IMR-90 (cell line): ENCODE measurements around the gene COL15A1. TPM values are rescaled to one million over a fixed set of nuclear protein-coding genes. Genes with fewer than 3 reads are reported as not detected.

Experiments
- ATAC-seq: fragments of 200-7000 bp; cut with Tn5 transposase; 2 replicates; pipeline ENCODE4 v1.9.1; 2020; ENCODE audit warnings: low read depth, mild to moderate bottlenecking, moderate library complexity
- BruUV-seq: library from RNA; stranded (reverse); fragments of 400-500 nt; replicated peaks from 2 replicates; lab custom pipeline; 2021; lab: Mats Ljungman, UMichigan
- CTCF ChIA-PET: fragments of 300-600 bp; formaldehyde crosslinking; extraction: SDS; loops from one replicate; lab custom pipeline; 2021; ENCODE audit warnings: antibody characterized with exemption; lab: Yijun Ruan, JAX
- POLR2A ChIA-PET: fragments of 300-600 bp; sonication (Branson Sonifier 250); formaldehyde crosslinking; loops from one replicate; lab custom pipeline; 2022; ENCODE audit warnings: antibody characterized with exemption; ENCODE audit not compliant: unreplicated experiment; lab: Charles Lee
- DNase-seq: peaks from one replicate; pipeline ENCODE4 v3.0.0; 2013
- H2AFZ ChIP-seq: replicated peaks from 2 replicates; pipeline ENCODE3; 2013; ENCODE audit warnings: low read length, mild to moderate bottlenecking; ENCODE audit not compliant: poor library complexity
- H2AK5ac ChIP-seq: 2 replicates; pipeline ENCODE4 v1.6.1; 2013; ENCODE audit warnings: low read depth, low read length, inconsistent platforms
- H2AK9ac ChIP-seq: replicated peaks from 2 replicates; pipeline ENCODE3; 2013; ENCODE audit warnings: mild to moderate bottlenecking, low read depth, low read length, moderate library complexity; ENCODE audit not compliant: poor library complexity
- H2BK120ac ChIP-seq: 2 replicates; pipeline ENCODE4 v1.6.1; 2013; ENCODE audit warnings: low read depth, low read length, inconsistent platforms
- H2BK15ac ChIP-seq: 3 replicates; pipeline ENCODE4 v1.6.1; 2013; ENCODE audit warnings: low read depth, low read length, inconsistent platforms
- H2BK20ac ChIP-seq: 2 replicates; pipeline ENCODE4 v1.6.1; 2013; ENCODE audit warnings: low read depth, mild to moderate bottlenecking, inconsistent platforms, low read length, moderate library complexity
- H2BK5ac ChIP-seq: 2 replicates; pipeline ENCODE4 v1.6.1; 2013; ENCODE audit warnings: mild to moderate bottlenecking, low read depth, low read length, inconsistent platforms; ENCODE audit not compliant: poor library complexity, severe bottlenecking
- H3K14ac ChIP-seq: replicated peaks from 2 replicates; pipeline ENCODE4 v1.6.1; 2013; ENCODE audit warnings: low read depth, low read length, inconsistent platforms
- H3K18ac ChIP-seq: 2 replicates; pipeline ENCODE4 v1.6.1; 2013; ENCODE audit warnings: low read depth, low read length, control low read depth
- H3K23ac ChIP-seq: 2 replicates; pipeline ENCODE4 v1.6.1; 2013; ENCODE audit warnings: low read depth, low read length, inconsistent platforms
- H3K27ac ChIP-seq: 2 replicates; pipeline ENCODE4 v1.5.1; 2013; ENCODE audit warnings: mild to moderate bottlenecking, control low read depth, low read length; ENCODE audit not compliant: insufficient read depth
- H3K27me3 ChIP-seq: 2 replicates; pipeline ENCODE4 v1.6.1; 2013; ENCODE audit warnings: low read length; ENCODE audit not compliant: control insufficient read depth, insufficient read depth
- H3K36me3 ChIP-seq: 2 replicates; pipeline ENCODE4 v1.6.1; 2013; ENCODE audit warnings: low read length, mixed read lengths; ENCODE audit not compliant: control insufficient read depth, insufficient read depth
- H3K4ac ChIP-seq: 2 replicates; pipeline ENCODE4 v1.6.1; 2013; ENCODE audit warnings: low read depth, low read length, inconsistent platforms
- H3K4me1 ChIP-seq: 2 replicates; pipeline ENCODE4 v1.6.1; 2013; ENCODE audit warnings: low read length, mixed read lengths; ENCODE audit not compliant: control insufficient read depth, insufficient read depth
- H3K4me2 ChIP-seq: 2 replicates; pipeline ENCODE4 v1.6.1; 2013; ENCODE audit warnings: low read depth, mild to moderate bottlenecking, control low read depth, low read length, moderate library complexity
- H3K4me3 ChIP-seq: 2 replicates; pipeline ENCODE4 v1.5.1; 2013; ENCODE audit warnings: low read depth, mild to moderate bottlenecking, control low read depth, low read length, moderate library complexity; ENCODE audit not compliant: insufficient read depth
- H3K56ac ChIP-seq: 2 replicates; pipeline ENCODE4 v1.6.1; 2013; ENCODE audit warnings: low read length, inconsistent platforms; ENCODE audit not compliant: insufficient read depth; ENCODE audit errors: extremely low read depth
- H3K79me1 ChIP-seq, 2 experiments: 2 replicates each; pipeline ENCODE4 v1.6.1; 2013; ENCODE audit warnings: low read length in 2 of 2, inconsistent platforms in 1 of 2, low read depth in 1 of 2
- H3K9ac ChIP-seq: 2 replicates; pipeline ENCODE4 v1.6.1; 2013; ENCODE audit warnings: low read depth, low read length, control low read depth
- H3K9me1 ChIP-seq: 2 replicates; pipeline ENCODE4 v1.6.1; 2013; ENCODE audit warnings: low read length, inconsistent platforms; ENCODE audit not compliant: insufficient read depth
- H3K9me3 ChIP-seq: 2 replicates; pipeline ENCODE4 v1.6.1; 2013; ENCODE audit warnings: low read length; ENCODE audit not compliant: control insufficient read depth, insufficient read depth
- H4K20me1 ChIP-seq: 2 replicates; pipeline ENCODE4 v1.6.1; 2013; ENCODE audit warnings: low read length, inconsistent platforms; ENCODE audit not compliant: insufficient read depth
- H4K5ac ChIP-seq: 2 replicates; pipeline ENCODE4 v1.6.1; 2013; ENCODE audit warnings: mild to moderate bottlenecking, low read depth, low read length, control low read depth
- H4K8ac ChIP-seq, 2 experiments: 2 replicates each; pipeline ENCODE4 v1.6.1; 2013; ENCODE audit warnings: low read depth in 2 of 2, low read length in 2 of 2, control low read depth in 1 of 2, inconsistent platforms in 1 of 2
- H4K91ac ChIP-seq: 2 replicates; pipeline ENCODE4 v1.6.1; 2013; ENCODE audit warnings: low read depth, low read length, inconsistent platforms; ENCODE audit not compliant: insufficient read depth
- BHLHE40 ChIP-seq: fragments of 150-350 bp; IDR thresholded peaks from 2 replicates; pipeline ENCODE4 v1.6.1; 2016; ENCODE audit warnings: mild to moderate bottlenecking, low read depth, low read length
- FOS ChIP-seq: fragments of 150-350 bp; IDR thresholded peaks from 2 replicates; pipeline ENCODE4 v1.6.1; 2016; ENCODE audit warnings: low read depth, low read length
- MAFK ChIP-seq: IDR thresholded peaks from 2 replicates; pipeline ENCODE4 v1.6.1; 2012; ENCODE audit warnings: low read depth, low read length, improper control_type of control experiment
- MAZ ChIP-seq: IDR thresholded peaks from 2 replicates; pipeline ENCODE4 v1.6.1; 2012; ENCODE audit warnings: low read depth, mild to moderate bottlenecking, low read length, improper control_type of control experiment, moderate library complexity, borderline replicate concordance
- POLR2A ChIP-seq: IDR thresholded peaks from 2 replicates; pipeline ENCODE4 v1.6.1; 2012; ENCODE audit warnings: mild to moderate bottlenecking, low read depth, low read length
- RAD21 ChIP-seq: IDR thresholded peaks from 2 replicates; pipeline ENCODE4 v1.6.1; 2012; ENCODE audit warnings: low read length, improper control_type of control experiment
- RCOR1 ChIP-seq: IDR thresholded peaks from 2 replicates; pipeline ENCODE4 v1.6.1; 2012; ENCODE audit warnings: mild to moderate bottlenecking, low read length, improper control_type of control experiment; ENCODE audit not compliant: insufficient replicate concordance
- RFX5 ChIP-seq: IDR thresholded peaks from 2 replicates; pipeline ENCODE4 v1.8.0; 2012; ENCODE audit warnings: low read depth, mild to moderate bottlenecking, low read length, moderate library complexity
- USF2 ChIP-seq: fragments of 150-350 bp; IDR thresholded peaks from 2 replicates; pipeline ENCODE4 v1.6.1; 2017; ENCODE audit warnings: mild to moderate bottlenecking, antibody characterized with exemption, low read length, low read depth
- WGBS, 2 experiments: methylation state at CpG; one replicate each; pipeline versions ENCODE4 v1.1.5 to v1.1.7; 2013; ENCODE audit warnings: missing lambda C conversion rate in 2 of 2; ENCODE audit not compliant: insufficient read length in 1 of 2; ENCODE audit errors: extremely low coverage in 2 of 2; 5-methylcytosine and 5-hydroxymethylcytosine counted together
- dilution Hi-C: fragments of 300-500 bp; cut with HindIII; formaldehyde crosslinking; loops from one replicate; pipeline ENCODE4 v1.14.3; 2018; ENCODE audit warnings: low sequenced_read_pairs; ENCODE audit not compliant: unreplicated experiment
- in situ Hi-C: fragments of 300-500 bp; cut with MboI; formaldehyde crosslinking; loops from 3 replicates; pipeline ENCODE4 v1.14.3; 2019; ENCODE audit warnings: low sequenced_read_pairs, inconsistent platforms, mixed read lengths
- intact Hi-C: fragments of 100-400 bp; cut with micrococcal nuclease; formaldehyde crosslinking; loops from 2 replicates; pipeline ENCODE4 v1.10.0; 2022
- polyA plus RNA-seq, 3 experiments: library from polyadenylated mRNA; depleted of rRNA; stranded (reverse); fragments of >200 nt; gene quantifications; 2 replicates each; pipeline ENCODE4 v1.2.3, GENCODE V29; 2012; ENCODE audit warnings: low replicate concordance in 1 of 3
- total RNA-seq: library from RNA; depleted of rRNA; stranded (reverse); fragments of >200 nt; gene quantifications from 2 replicates; pipeline ENCODE4 v1.2.3, GENCODE V29; 2012
- TF ChIP-seq, protein P1 (sequence below): conservative IDR thresholded peaks from 2 replicates; pipeline ENCODE4 v1.5.1; 2012; ENCODE audit warnings: mild to moderate bottlenecking, low read depth, low read length, improper control_type of control experiment
- TF ChIP-seq, protein P2 (sequence below): fragments of 150-350 bp; IDR thresholded peaks from 2 replicates; pipeline ENCODE4 v1.6.1; 2016; ENCODE audit warnings: low read depth, mild to moderate bottlenecking, low read length, moderate library complexity, borderline replicate concordance

COL15A1 gene
- total and polyA plus RNA-seq, 2 of the 4 experiments (the other 2 are of a cell fraction): 2.2 to 3.7 TPM

GRCh38 chr9:99026956-99027298 lies 83.2 kb downstream of the COL15A1 start:
- Histone ChIP-seq H2AK9ac (no peak overlapping the region), H3K36me3 (peaks cover 35% of the 10 kb centered on the region), H4K8ac (peak overlapping the region; percentile 37 to 57), H4K20me1 (no peaks in the 10 kb centered on the region), H3K14ac (peak overlapping the region; percentile 49; the same call in 1 of the 2 replicates), H3K9me1 (peaks cover 25% of the 10 kb centered on the region), H2BK5ac (peak overlapping the region; percentile 9), H2AFZ (no peak overlapping the region), H3K79me1 (peaks cover 6 to 7% of the 10 kb centered on the region in 2 experiments; a peak in 2 of 4 replicates), H3K4me2 (no peak overlapping the region), H2AK5ac (peak overlapping the region; percentile 82), H3K4me3 (no peak overlapping the region), H4K91ac (peak overlapping the region; percentile 92), H3K9me3 (no peaks in the 10 kb centered on the region), H3K27ac (peak overlapping the region; percentile 68; the same call in 1 of the 2 replicates), H3K18ac (peak overlapping the region; percentile 98), H2BK20ac (peak overlapping the region; percentile 44), H3K9ac (peak overlapping the region; percentile 6; the same call in 1 of the 2 replicates), H3K23ac (no peak overlapping the region), H3K4me1 (peaks cover 41% of the 10 kb centered on the region), H3K56ac (no peak overlapping the region), H4K5ac (peak overlapping the region; percentile 94), H3K4ac (peak overlapping the region; percentile 63), H3K27me3 (no peaks in the 10 kb centered on the region), H2BK15ac (peak overlapping the region; percentile 86), H2BK120ac (peak overlapping the region; percentile 91)
- dilution Hi-C loops: no loop called here
- ChIA-PET POLR2A (no interaction called here), CTCF (interaction anchor here (0.6 kb wide), 1 partner anchor 798 kb away, joined by 3 read pairs; no protein-coding TSS in a partner anchor)
- in situ Hi-C loops: no loop called here
- DNase-seq (no peak), ATAC-seq (no peak)
- no TSS peak for BruUV-seq
- intact Hi-C loops: no loop called here
- TF ChIP-seq, protein P1, sequence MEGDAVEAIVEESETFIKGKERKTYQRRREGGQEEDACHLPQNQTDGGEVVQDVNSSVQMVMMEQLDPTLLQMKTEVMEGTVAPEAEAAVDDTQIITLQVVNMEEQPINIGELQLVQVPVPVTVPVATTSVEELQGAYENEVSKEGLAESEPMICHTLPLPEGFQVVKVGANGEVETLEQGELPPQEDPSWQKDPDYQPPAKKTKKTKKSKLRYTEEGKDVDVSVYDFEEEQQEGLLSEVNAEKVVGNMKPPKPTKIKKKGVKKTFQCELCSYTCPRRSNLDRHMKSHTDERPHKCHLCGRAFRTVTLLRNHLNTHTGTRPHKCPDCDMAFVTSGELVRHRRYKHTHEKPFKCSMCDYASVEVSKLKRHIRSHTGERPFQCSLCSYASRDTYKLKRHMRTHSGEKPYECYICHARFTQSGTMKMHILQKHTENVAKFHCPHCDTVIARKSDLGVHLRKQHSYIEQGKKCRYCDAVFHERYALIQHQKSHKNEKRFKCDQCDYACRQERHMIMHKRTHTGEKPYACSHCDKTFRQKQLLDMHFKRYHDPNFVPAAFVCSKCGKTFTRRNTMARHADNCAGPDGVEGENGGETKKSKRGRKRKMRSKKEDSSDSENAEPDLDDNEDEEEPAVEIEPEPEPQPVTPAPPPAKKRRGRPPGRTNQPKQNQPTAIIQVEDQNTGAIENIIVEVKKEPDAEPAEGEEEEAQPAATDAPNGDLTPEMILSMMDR: no peak
- TF ChIP-seq MAZ (no peak), RCOR1 (no peak), USF2 (no peak), FOS (no peak), BHLHE40 (no peak), MAFK (no peak), RFX5 (no peak), RAD21 (no peak), POLR2A (no peak)
- TF ChIP-seq, protein P2, sequence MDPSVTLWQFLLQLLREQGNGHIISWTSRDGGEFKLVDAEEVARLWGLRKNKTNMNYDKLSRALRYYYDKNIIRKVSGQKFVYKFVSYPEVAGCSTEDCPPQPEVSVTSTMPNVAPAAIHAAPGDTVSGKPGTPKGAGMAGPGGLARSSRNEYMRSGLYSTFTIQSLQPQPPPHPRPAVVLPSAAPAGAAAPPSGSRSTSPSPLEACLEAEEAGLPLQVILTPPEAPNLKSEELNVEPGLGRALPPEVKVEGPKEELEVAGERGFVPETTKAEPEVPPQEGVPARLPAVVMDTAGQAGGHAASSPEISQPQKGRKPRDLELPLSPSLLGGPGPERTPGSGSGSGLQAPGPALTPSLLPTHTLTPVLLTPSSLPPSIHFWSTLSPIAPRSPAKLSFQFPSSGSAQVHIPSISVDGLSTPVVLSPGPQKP: no peak
- WGBS, 2 experiments: no CpG with 5 or more reads among the region's 3 CpGs
